Limb (tissue), 2 donors: ENCODE data around the gene MPND.

Experiments used
- DNase-seq, 2 donors: peaks; one replicate each; pipeline ENCODE4 v3.0.0-alpha.2; 2016; ENCODE audit errors: extremely low spot score in 2 of 2

The MPND gene

GRCh38 chr19:4376991-4377781, 33.8 kb downstream of the MPND start:
- no peak for DNase-seq

GRCh38 chr19:4378886-4379285, 35.5 kb downstream of the MPND start:
- no peak for DNase-seq

GRCh38 chr19:4379383-4380253, 36.3 kb downstream of the MPND start:
- peak in 1 of 2 donors; percentile 48 for DNase-seq

GRCh38 chr19:4380254-4380727, 36.9 kb downstream of the MPND start:
- DNase-seq: peak in 1 of 2 donors; percentile 32

- no peak for DNase-seq
These were observed 42.1 kb downstream of the MPND start for GRCh38 chr19:4385291-4386040.

- DNase-seq: peak in 1 of 2 donors; percentile 35
These were observed 42.9 kb downstream of the MPND start for GRCh38 chr19:4386041-4386782.

GRCh38 chr19:4388337-4389063, 45.1 kb downstream of the MPND start:
- no peak for DNase-seq

- no peak for DNase-seq
These were observed 45.7 kb downstream of the MPND start for GRCh38 chr19:4389064-4389375.

- peak in 1 of 2 donors; percentile 30 for DNase-seq
These were observed 46.2 kb downstream of the MPND start for GRCh38 chr19:4389511-4390016.

GRCh38 chr19:4390017-4390566, 46.7 kb downstream of the MPND start:
- DNase-seq: peak in 1 of 2 donors; percentile 32

GRCh38 chr19:4390567-4391305, 47.4 kb downstream of the MPND start:
- DNase-seq: peak in 1 of 2 donors; percentile 44

GRCh38 chr19:4391306-4391693, 47.9 kb downstream of the MPND start:
- no peak for DNase-seq

- DNase-seq: peak in 1 of 2 donors; percentile 38
These were observed 48.5 kb downstream of the MPND start for GRCh38 chr19:4391701-4392483.

GRCh38 chr19:4393947-4394590, 50.7 kb downstream of the MPND start:
- no peak for DNase-seq

GRCh38 chr19:4396949-4397783, 53.8 kb downstream of the MPND start:
- no peak for DNase-seq

- DNase-seq: no peak
These were observed 56.4 kb downstream of the MPND start for GRCh38 chr19:4399812-4400134.
